H1 (cell line): ENCODE data around the gene HAND1. TPM values are rescaled to one million over a fixed set of nuclear protein-coding genes. Genes with fewer than 3 reads are reported as not detected.

Experiments used
- CTCF ChIA-PET: fragments of 300-600 bp; sonication (Branson Sonifier 250); formaldehyde crosslinking; loops from one replicate; lab custom pipeline; 2021; ENCODE audit not compliant: partially characterized antibody; lab: Charles Lee
- POLR2A ChIA-PET: fragments of 300-600 bp; sonication (Branson Sonifier 250); formaldehyde crosslinking; loops from one replicate; lab custom pipeline; 2021; ENCODE audit warnings: inconsistent platforms; ENCODE audit not compliant: partially characterized antibody; lab: Charles Lee
- DNase-seq, 2 experiments: peaks; one replicate each; pipeline versions ENCODE4 v3.0.0 to v3.0.0-alpha.2; 2010 to 2022; ENCODE audit warnings: low spot score in 2 of 2, low read depth in 1 of 2, mixed read lengths in 1 of 2
- FAIRE-seq: peaks from 2 replicates; lab custom pipeline; 2011; peaks lifted over from hg19 to GRCh38; lab: Jason Lieb, UNC
- H2AFZ ChIP-seq: 2 replicates; pipeline ENCODE4 v1.8.1; 2012; ENCODE audit warnings: low read length, inconsistent platforms
- H2AK5ac ChIP-seq: 2 replicates; pipeline ENCODE4 v1.6.1; 2013; ENCODE audit warnings: low read depth, low read length
- H2BK120ac ChIP-seq: replicated peaks from 2 replicates; pipeline ENCODE3; 2013; ENCODE audit warnings: low read depth, low read length, inconsistent platforms
- H2BK12ac ChIP-seq: 2 replicates; pipeline ENCODE4 v1.6.1; 2013; ENCODE audit warnings: low read depth, low read length
- H2BK15ac ChIP-seq: 2 replicates; pipeline ENCODE4 v1.6.1; 2013; ENCODE audit warnings: low read length
- H2BK20ac ChIP-seq: 2 replicates; pipeline ENCODE4 v1.6.1; 2013; ENCODE audit warnings: low read length
- H2BK5ac ChIP-seq: 2 replicates; pipeline ENCODE4 v1.6.1; 2013; ENCODE audit warnings: low read depth, low read length
- H3K14ac ChIP-seq: 2 replicates; pipeline ENCODE4 v1.6.1; 2013; ENCODE audit warnings: inconsistent platforms; ENCODE audit not compliant: insufficient read length
- H3K18ac ChIP-seq: 2 replicates; pipeline ENCODE4 v1.6.1; 2013; ENCODE audit warnings: low read length; ENCODE audit errors: extremely low read depth
- H3K23ac ChIP-seq: 2 replicates; pipeline ENCODE4 v1.6.1; 2013; ENCODE audit warnings: inconsistent platforms; ENCODE audit not compliant: insufficient read length
- H3K23me2 ChIP-seq: 2 replicates; pipeline ENCODE4 v1.6.1; 2013; ENCODE audit warnings: low read depth, low read length
- H3K27ac ChIP-seq: 2 replicates; pipeline ENCODE4 v1.6.1; 2011; ENCODE audit warnings: low read depth, low read length, inconsistent platforms
- H3K27me3 ChIP-seq, 4 experiments: replicated peaks in 1 of 4; 1 replicate in 1 of 4; 2 replicates in 3 of 4; pipeline versions ENCODE4 v1.6.1 to v1.8.1; 2011 to 2013; ENCODE audit warnings: low read length in 3 of 4, mild to moderate bottlenecking in 3 of 4, inconsistent platforms in 2 of 4, mixed read lengths in 2 of 4, moderate library complexity in 1 of 4; ENCODE audit not compliant: control insufficient read depth in 3 of 4, insufficient read depth in 3 of 4; ENCODE audit errors: extremely low read depth in 1 of 4
- H3K36me3 ChIP-seq, 4 experiments: 2 replicates each; pipeline versions ENCODE4 v1.6.1 to v1.8.1; 2011 to 2013; ENCODE audit warnings: mild to moderate bottlenecking in 4 of 4, low read length in 3 of 4, moderate library complexity in 2 of 4, control low read depth in 1 of 4, inconsistent platforms in 1 of 4; ENCODE audit not compliant: insufficient read depth in 4 of 4, control insufficient read depth in 2 of 4
- H3K4ac ChIP-seq: replicated peaks from 2 replicates; pipeline ENCODE3; 2013; ENCODE audit warnings: low read length, low read depth, mixed read lengths, inconsistent platforms; ENCODE audit not compliant: insufficient read length
- H3K4me1 ChIP-seq, 4 experiments: replicated peaks in 1 of 4; 1 replicate in 1 of 4; 2 replicates in 3 of 4; pipeline versions ENCODE4 v1.6.1 to v1.8.1; 2011 to 2013; ENCODE audit warnings: low read length in 3 of 4, inconsistent platforms in 2 of 4, mixed read lengths in 1 of 4; ENCODE audit not compliant: insufficient read depth in 4 of 4, control insufficient read depth in 3 of 4
- H3K4me2 ChIP-seq, 2 experiments: 2 replicates each; pipeline versions ENCODE4 v1.6.1 to v1.8.1; 2011 to 2013; ENCODE audit warnings: low read depth in 2 of 2, low read length in 2 of 2, control low read depth in 1 of 2, inconsistent platforms in 1 of 2, mild to moderate bottlenecking in 1 of 2; ENCODE audit not compliant: insufficient read depth in 1 of 2
- H3K4me3 ChIP-seq, 4 experiments: fragments of 200-600, 300-600 bp in 1 of 4; sonication (generic), shearing (Covaris generic), sonication (Bioruptor Twin) in 1 of 4; 2 replicates each; pipeline versions ENCODE4 v1.5.1 to v1.8.1; 2011 to 2016; ENCODE audit warnings: low read length in 4 of 4, low read depth in 3 of 4, control low read depth in 2 of 4, inconsistent platforms in 2 of 4, mild to moderate bottlenecking in 2 of 4, mixed read lengths in 1 of 4, moderate library complexity in 1 of 4; ENCODE audit not compliant: insufficient read depth in 2 of 4; ENCODE audit errors: extremely low read depth in 1 of 4
- H3K56ac ChIP-seq: replicated peaks from 2 replicates; pipeline ENCODE3; 2013; ENCODE audit warnings: low read depth, mild to moderate bottlenecking, mixed read lengths, low read length, inconsistent platforms; ENCODE audit not compliant: insufficient read length
- H3K79me1 ChIP-seq: 2 replicates; pipeline ENCODE4 v1.6.1; 2013; ENCODE audit warnings: low read depth, low read length, control low read depth
- H3K79me2 ChIP-seq, 2 experiments: 2 replicates each; pipeline versions ENCODE4 v1.6.1 to v1.8.1; 2012 to 2013; ENCODE audit warnings: low read length in 2 of 2, mild to moderate bottlenecking in 2 of 2, inconsistent platforms in 1 of 2; ENCODE audit not compliant: insufficient read depth in 2 of 2, control insufficient read depth in 1 of 2
- H3K9ac ChIP-seq, 4 experiments: replicated peaks in 1 of 4; 1 replicate in 1 of 4; 2 replicates in 3 of 4; pipeline versions ENCODE4 v1.6.1 to v1.8.1; 2011 to 2013; ENCODE audit warnings: low read depth in 3 of 4, low read length in 3 of 4, control low read depth in 2 of 4, mild to moderate bottlenecking in 2 of 4, moderate library complexity in 2 of 4, inconsistent platforms in 1 of 4; ENCODE audit errors: extremely low read depth in 1 of 4
- H3K9me3 ChIP-seq, 2 experiments: 2 replicates each; pipeline versions ENCODE4 v1.6.1 to v1.8.1; 2012 to 2013; ENCODE audit warnings: mild to moderate bottlenecking in 2 of 2, moderate library complexity in 2 of 2, control low read depth in 1 of 2, inconsistent platforms in 1 of 2, low read depth in 1 of 2, low read length in 1 of 2, mixed read lengths in 1 of 2; ENCODE audit not compliant: insufficient read depth in 2 of 2
- H4K20me1 ChIP-seq, 2 experiments: replicated peaks in 1 of 2; 2 replicates each; pipeline versions ENCODE3 to v1.8.1; 2011 to 2013; ENCODE audit warnings: inconsistent platforms in 2 of 2, low read length in 2 of 2, mild to moderate bottlenecking in 1 of 2; ENCODE audit not compliant: insufficient read depth in 2 of 2, control insufficient read depth in 1 of 2
- H4K5ac ChIP-seq: 2 replicates; pipeline ENCODE4 v1.6.1; 2013; ENCODE audit warnings: low read length, low read depth, mixed read lengths, inconsistent platforms; ENCODE audit not compliant: insufficient read length
- H4K8ac ChIP-seq: 2 replicates; pipeline ENCODE4 v1.8.0; 2013; ENCODE audit warnings: mild to moderate bottlenecking, moderate library complexity, low read length, inconsistent platforms; ENCODE audit not compliant: insufficient read depth; ENCODE audit errors: extremely low read depth
- H4K91ac ChIP-seq: replicated peaks from 2 replicates; pipeline ENCODE3; 2013; ENCODE audit warnings: low read length, mixed read lengths, inconsistent platforms; ENCODE audit not compliant: insufficient read length
- ATF3 ChIP-seq: IDR thresholded peaks from 2 replicates; pipeline ENCODE4 v1.6.1; 2011; ENCODE audit warnings: low read depth, mild to moderate bottlenecking, low read length; ENCODE audit not compliant: insufficient read depth
- CTBP2 ChIP-seq: IDR thresholded peaks from 2 replicates; pipeline ENCODE4 v1.7.0; 2011; ENCODE audit warnings: borderline replicate concordance, mild to moderate bottlenecking, moderate library complexity, mixed read lengths, low read length; ENCODE audit not compliant: insufficient read depth, insufficient read length
- E2F6 ChIP-seq: IDR thresholded peaks from 2 replicates; pipeline ENCODE4 v1.6.1; 2012; ENCODE audit warnings: inconsistent platforms
- EGR1 ChIP-seq: IDR thresholded peaks from 2 replicates; pipeline ENCODE4 v1.6.1; 2011; ENCODE audit warnings: low read depth, low read length, borderline replicate concordance
- KDM4A ChIP-seq: IDR thresholded peaks from one replicate; pipeline ENCODE4 v1.7.1; 2012; ENCODE audit warnings: low read depth, mild to moderate bottlenecking, moderate library complexity, low read length, inconsistent platforms; ENCODE audit not compliant: severe bottlenecking
- POU5F1 ChIP-seq: IDR thresholded peaks from 2 replicates; pipeline ENCODE4 v1.6.1; 2011; ENCODE audit warnings: low read depth, mild to moderate bottlenecking, low read length, moderate library complexity
- SIN3A ChIP-seq, 2 experiments: IDR thresholded peaks in 1 of 2; conservative IDR thresholded peaks in 1 of 2; 2 replicates each; pipeline ENCODE4 v1.6.1; 2011 to 2012; ENCODE audit warnings: low read length in 2 of 2, improper control_type of control experiment in 1 of 2, low read depth in 1 of 2, mild to moderate bottlenecking in 1 of 2
- SP1 ChIP-seq: IDR thresholded peaks from 2 replicates; pipeline ENCODE4 v1.6.1; 2011; ENCODE audit warnings: low read depth, low read length
- YY1 ChIP-seq: IDR thresholded peaks from 2 replicates; pipeline ENCODE4 v1.6.1; 2011; ENCODE audit warnings: low read depth, mild to moderate bottlenecking, low read length
- WGBS, 2 experiments: shearing (Covaris generic) in 1 of 2; methylation state at CpG; one replicate each; pipeline versions ENCODE4 v1.1.6 to v1.1.7; 2013 to 2015; ENCODE audit warnings: low lambda C conversion rate in 2 of 2, mixed read lengths in 2 of 2, inconsistent platforms in 1 of 2, low coverage in 1 of 2, missing lambda C conversion rate in 1 of 2; ENCODE audit not compliant: insufficient replicate concordance in 2 of 2, insufficient coverage in 1 of 2, insufficient read length in 1 of 2; ENCODE audit errors: extremely low coverage in 1 of 2, missing lambda C conversion rate in 1 of 2; 5-methylcytosine and 5-hydroxymethylcytosine counted together
- polyA plus RNA-seq, 7 experiments: library from polyadenylated mRNA; depleted of rRNA in 3 of 7; stranded (reverse) in 5 of 7; unstranded in 2 of 7; fragments of >200 nt in 5 of 7; fragments of 200-250 nt in 2 of 7; gene quantifications; 1 replicate in 5 of 7; 2 replicates in 1 of 7; 4 replicates in 1 of 7; pipeline versions ENCODE4 v1.2.1 to v1.2.3, GENCODE V29; 2011 to 2013; ENCODE audit warnings: missing spikeins in 2 of 7, mixed read lengths in 2 of 7
- total RNA-seq: library from RNA; stranded (reverse); fragmentation: NEBNext Ultra II Directional; extraction: Animal tissue kit (Norgen Biotek cat#: 25700); gene quantifications from 2 replicates; pipeline ENCODE4 v1.2.1, GENCODE V29; 2021

The HAND1 gene
- total and polyA plus RNA-seq, 2 of the 8 experiments (the other 6 are each of a cell fraction or from before 2014, with no cell fraction given), result 0.06 TPM; not detected in 1

- Histone ChIP-seq H3K18ac (no peak overlapping the region), H2BK12ac (0 out of 2 replicates have a peak overlapping the region, but pooled peaks have one; percentile 77), H3K4me1 (peaks cover 25 to 55% (median 28%) of the 10 kb centered on the region in 4 experiments), H2BK15ac (no peak overlapping the region), H2AK5ac (no peak overlapping the region), H4K20me1 (peaks cover 16 to 49% of the 10 kb centered on the region in 2 experiments), H4K5ac (no peak overlapping the region), H3K23me2 (peaks cover 11% of the 10 kb centered on the region; the same call in 1 of the 2 replicates), H3K14ac (no peak overlapping the region), H3K4ac (no peak overlapping the region), H3K27ac (no peak overlapping the region), H3K9ac (no peak overlapping the region), H3K4me2 (peak overlapping the region; percentile 80 to 85), H3K56ac (no peak overlapping the region), H2BK20ac (no peak overlapping the region), H3K36me3 (peaks cover 0 to 4% (median 0%) of the 10 kb centered on the region in 4 experiments; a peak in 1 of 8 replicates), H3K23ac (no peak overlapping the region), H3K79me1 (no peaks in the 10 kb centered on the region; the same call in 1 of the 2 replicates), H2BK120ac (no peak overlapping the region), H3K79me2 (no peaks in the 10 kb centered on the region), H3K4me3 (peak overlapping the region in 3 of 4 experiments; percentile 29 to 58 (median 47); a peak in 5 of 8 replicates), H4K91ac (no peak overlapping the region), H3K27me3 (peaks cover 92 to 100% (median 97%) of the 10 kb centered on the region in 4 experiments), H2BK5ac (no peak overlapping the region), H2AFZ (no peak overlapping the region), H3K9me3 (no peaks in the 10 kb centered on the region), H4K8ac (no peak overlapping the region; the same call in 1 of the 2 replicates)
- ChIA-PET POLR2A (interaction anchor here (2.1 kb wide), 1 partner anchor 9 kb away, joined by 10 read pairs; no protein-coding TSS in a partner anchor), CTCF (interaction anchor here (0.6 to 5.0 kb wide), 10 partner anchors 9 to 405 kb away, joined by 3 to 33 read pairs (median 4); no protein-coding TSS in a partner anchor)
- DNase-seq (peak in 1 of 2 experiments; percentile 71), FAIRE-seq (no peak)
- WGBS, 2 experiments, result 1% methylated on average over 38 of the region's 38 CpGs; no CpG with 5 or more reads in 1 of the 2 experiments
- TF ChIP-seq EGR1 (peak; percentile 75; the same call in 1 of the 2 replicates), E2F6 (peak; percentile 97), POU5F1 (no peak), CTBP2 (peak; percentile 97), KDM4A (no peak), YY1 (peak; percentile 67; the same call in 1 of the 2 replicates), ATF3 (no peak), SP1 (0 out of 2 replicates have a peak, but pooled peaks have one; percentile 27), SIN3A (conservative IDR thresholded peaks at IDR 0.05 in 1 of 2, IDR thresholded peaks at IDR 0.05 in 1 of 2; ENCODE audit: low read depth in 1 of 2, low read length in 2 of 2) (peak in 1 of 2 experiments; percentile 53; a peak in 1 of 4 replicates)
These were observed 1.4 kb downstream of the HAND1 start for GRCh38 chr5:154476354-154477205.
